ENCODE measurements around the gene EDN2.

EDN2 gene

GRCh38 chr1:41482001-41482765 is 2.3 kb downstream of the EDN2 start:
- DNase-seq, result peak; percentile 60

- peak; percentile 69 for DNase-seq
Measured at GRCh38 chr1:41481109-41481775, 3.2 kb downstream of the EDN2 start.

- no peak for DNase-seq
Measured at GRCh38 chr1:41480204-41481108, 4.0 kb downstream of the EDN2 start.

GRCh38 chr1:41479808-41480160 is 4.7 kb downstream of the EDN2 start:
- DNase-seq, result no peak

DNA sequence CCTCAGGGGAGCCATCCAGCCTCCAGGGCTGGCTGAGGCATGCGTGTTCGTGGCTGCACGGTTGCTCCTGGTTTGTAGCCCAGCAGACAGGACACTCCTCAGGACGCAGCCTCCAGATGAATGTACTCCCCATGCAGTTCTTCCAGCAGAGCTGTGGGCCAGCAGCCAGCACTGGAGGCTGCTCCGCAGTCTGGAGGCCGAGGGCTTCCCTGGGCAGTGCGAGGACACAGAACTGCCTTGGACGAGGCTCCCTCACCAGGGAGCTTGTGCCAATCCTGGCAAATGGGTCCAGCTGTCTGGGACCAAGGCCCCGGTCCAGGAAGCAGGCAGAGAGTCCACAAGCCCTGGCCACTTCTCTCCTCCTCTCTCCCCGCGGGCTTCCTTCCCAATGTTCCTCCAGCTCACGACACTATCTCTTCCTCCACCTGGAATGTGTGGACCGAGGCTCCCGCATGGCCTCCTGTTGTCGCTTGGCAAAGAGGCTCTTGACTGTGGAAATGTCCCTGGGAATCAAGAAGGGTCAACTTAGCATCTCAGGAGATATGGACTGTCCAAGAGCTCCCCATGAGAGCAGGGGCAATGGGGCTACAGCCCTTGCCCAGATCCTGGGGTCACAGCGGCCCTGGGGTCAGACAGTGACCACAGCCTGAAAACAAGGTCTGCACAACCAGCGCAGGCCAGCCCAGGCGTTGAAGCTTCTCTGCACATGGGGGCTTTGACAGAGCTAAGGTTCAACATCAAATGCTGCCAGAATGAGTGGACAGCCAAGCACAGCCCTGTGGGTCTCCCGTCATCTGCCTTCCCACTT is 5.3 kb downstream of the EDN2 start:
- no peak for DNase-seq

- no peak for DNase-seq
Measured at GRCh38 chr1:41478118-41478748, 6.2 kb downstream of the EDN2 start.

GRCh38 chr1:41476807-41477361 is 7.6 kb downstream of the EDN2 start:
- no peak for DNase-seq

- no peak for DNase-seq
Measured at GRCh38 chr1:41475859-41476567, 8.5 kb downstream of the EDN2 start.

- no peak for DNase-seq
Measured at GRCh38 chr1:41475346-41475745, 9.1 kb downstream of the EDN2 start.

DNA sequence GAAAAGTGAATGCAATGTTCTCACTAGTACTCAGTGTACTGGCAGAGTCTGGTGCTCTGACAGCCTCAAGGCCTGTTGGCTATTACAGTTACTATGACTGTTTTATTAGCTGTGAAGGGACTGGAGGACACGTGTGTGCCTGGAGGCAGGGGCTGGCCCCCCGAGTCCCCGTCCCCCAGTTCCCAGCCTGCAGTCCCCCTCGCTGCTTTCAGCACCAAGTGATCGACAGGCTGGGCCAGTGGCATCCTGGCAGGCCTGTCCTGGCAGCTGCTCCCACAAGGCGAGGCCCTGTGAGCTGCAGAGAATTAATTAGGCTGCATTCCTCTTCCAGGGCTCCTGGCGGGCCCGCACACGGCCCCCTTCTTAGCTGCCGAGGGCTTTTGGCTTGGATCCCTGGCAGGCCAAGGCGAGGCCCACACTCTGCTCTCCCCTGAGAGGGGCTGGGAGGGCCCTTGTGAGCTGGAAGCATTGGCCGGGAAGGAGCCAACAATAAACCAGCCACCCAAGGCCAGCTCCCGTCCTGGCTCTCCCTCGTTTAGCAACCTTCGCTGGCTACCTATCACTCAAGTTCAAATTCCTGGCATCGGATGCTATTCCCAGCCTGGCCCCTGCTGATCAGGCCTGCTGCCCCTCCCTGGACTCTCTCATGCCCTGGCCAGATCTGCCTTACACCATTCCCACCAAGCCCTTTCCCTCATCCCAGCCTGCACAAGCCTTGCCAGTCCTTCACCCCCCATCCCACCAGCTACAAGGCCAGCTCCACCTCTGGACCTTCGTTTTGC is 9.8 kb downstream of the EDN2 start:
- DNase-seq, result no peak

GRCh38 chr1:41473738-41474362 is 10.6 kb downstream of the EDN2 start:
- DNase-seq, result no peak

- no peak for DNase-seq
Measured at GRCh38 chr1:41471658-41472057, 12.8 kb downstream of the EDN2 start.

DNA sequence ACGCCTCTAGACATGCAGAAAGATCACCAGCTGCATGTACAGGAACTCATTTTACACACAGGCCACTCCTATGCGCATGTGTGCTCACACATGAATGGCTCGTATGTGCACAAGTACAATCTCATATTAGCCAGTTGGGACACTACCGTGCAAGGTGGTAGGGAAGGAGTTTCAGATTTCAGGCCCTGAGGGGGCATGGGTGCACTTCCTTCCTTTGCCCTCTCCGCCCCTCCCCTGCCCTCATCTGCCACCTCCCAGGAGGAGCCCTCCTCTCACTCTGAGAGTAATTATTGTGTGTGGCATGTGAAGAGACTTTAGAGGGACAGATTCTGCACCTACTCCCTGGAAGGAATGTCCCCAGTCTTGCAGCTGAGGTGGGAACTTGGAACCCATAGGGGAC is 14.8 kb downstream of the EDN2 start:
- no peak for DNase-seq

- DNase-seq, result no peak
Measured at GRCh38 chr1:41468122-41468762, 16.2 kb downstream of the EDN2 start.

GRCh38 chr1:41467673-41468072 is 16.8 kb downstream of the EDN2 start:
- DNase-seq, result no peak

DNA sequence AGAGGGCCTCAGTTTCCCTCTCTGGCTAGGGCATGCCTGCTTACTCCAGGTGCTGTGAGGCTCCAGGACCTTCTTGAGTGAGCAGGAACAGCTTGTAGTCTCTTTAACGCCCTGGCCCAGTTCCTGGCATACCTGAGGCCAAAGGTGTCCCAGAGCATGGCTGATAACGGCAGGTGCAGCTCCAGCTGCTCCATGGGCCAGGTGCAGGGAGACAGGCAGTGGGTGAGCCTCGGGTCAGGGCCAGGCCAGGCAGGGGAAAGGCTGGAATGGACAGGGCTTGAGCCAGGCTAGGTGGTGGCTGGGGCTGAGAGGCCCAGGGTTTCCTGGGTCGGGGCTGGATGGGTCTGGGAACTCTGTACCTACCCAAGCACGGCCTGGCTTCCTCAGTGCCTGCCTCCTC is 18.3 kb downstream of the EDN2 start:
- no peak for DNase-seq

GRCh38 chr1:41465741-41466140 is 18.7 kb downstream of the EDN2 start:
- DNase-seq, result no peak

GRCh38 chr1:41464885-41465284 is 19.6 kb downstream of the EDN2 start:
- DNase-seq, result no peak

- no peak for DNase-seq
Measured at GRCh38 chr1:41463516-41463915, 21.0 kb downstream of the EDN2 start.

DNA sequence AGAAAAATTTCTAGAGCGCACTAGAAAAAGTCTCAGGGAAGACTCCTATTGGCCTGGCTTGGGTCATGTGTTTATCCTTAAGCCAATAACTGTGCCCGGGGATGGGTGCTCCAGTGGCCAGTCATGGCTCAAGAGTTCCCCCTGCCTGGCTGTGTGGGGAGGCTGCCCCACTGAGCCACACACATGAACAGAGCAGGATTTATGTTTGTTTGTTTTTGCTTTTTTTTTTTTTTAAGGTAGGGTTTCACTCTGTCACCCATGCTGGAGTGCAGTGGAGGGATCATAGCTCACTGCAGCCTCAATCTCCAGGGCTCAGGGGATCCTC is 21.8 kb downstream of the EDN2 start:
- no peak for DNase-seq
